Activated CD4-positive, alpha-beta T cell treated with anti-CD3 and anti-CD28 coated beads, Interleukin-10, Interleukin-2, amounts not matched to agents 100 ng/mL and 50 ng/mL, durations not matched to agents 16 hours and 8 hours (primary cell): ENCODE data around the gene OLFML2B.
"Not testable (repeated sequence)": the region's sequence is repeated elsewhere in the genome, so short reads cannot be mapped to it uniquely, and the experiment has no call there.

Source experiments
- DNase-seq: peaks from one replicate; pipeline ENCODE4 v3.0.0-alpha.2; 2020

Gene OLFML2B

GRCh38 chr1:162033428-162033827, 9.8 kb upstream of the OLFML2B start:
- DNase-seq: no peak

- DNase-seq: no peak
Observed at GRCh38 chr1:162030759-162031280, 7.2 kb upstream of the OLFML2B start.

- no peak for DNase-seq
Observed at GRCh38 chr1:162029157-162029556, 5.5 kb upstream of the OLFML2B start.

DNA sequence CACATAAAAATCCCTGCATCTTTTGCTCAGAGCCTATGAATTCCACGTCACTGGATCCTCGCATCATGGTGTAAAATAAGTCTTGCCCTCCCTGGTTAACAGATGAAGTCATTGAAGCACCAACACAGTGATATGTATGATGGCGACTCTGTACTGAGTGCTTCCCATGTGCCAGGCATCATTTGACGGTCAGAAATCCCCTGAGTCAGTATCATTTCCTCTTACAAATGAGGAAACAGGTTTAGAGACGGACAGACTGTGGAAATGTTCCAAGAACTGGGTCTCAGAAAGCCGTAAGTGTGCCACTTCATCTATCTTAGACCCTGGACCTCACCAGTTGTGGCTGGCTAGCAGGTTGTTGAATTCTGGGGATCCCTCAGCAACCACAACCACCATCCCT, 5.1 kb upstream of the OLFML2B start:
- no peak for DNase-seq

DNA sequence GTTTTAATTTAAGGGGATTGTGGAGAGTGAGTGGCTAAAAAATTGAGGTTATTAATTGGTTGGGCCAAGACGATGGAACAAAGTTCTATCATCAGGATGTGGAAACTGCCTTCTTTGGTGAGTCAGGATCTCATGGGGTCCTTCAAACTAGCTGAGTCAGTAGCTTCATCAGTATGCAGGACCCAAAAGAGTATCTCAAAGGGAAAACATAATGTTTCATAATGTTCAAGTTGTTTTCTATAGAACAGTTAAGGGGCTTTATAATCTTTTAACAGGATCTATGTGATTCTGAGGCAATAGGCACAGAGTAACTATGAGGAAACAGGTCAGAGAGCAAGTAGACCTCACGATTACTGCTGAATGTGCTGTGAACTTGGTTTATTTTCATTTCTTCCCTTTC, 3.2 kb upstream of the OLFML2B start:
- no peak for DNase-seq

GRCh38 chr1:162025541-162025940, 1.9 kb upstream of the OLFML2B start:
- DNase-seq: no peak

GRCh38 chr1:162023181-162023546, 505 bp downstream of the OLFML2B start:
- no peak for DNase-seq

DNA sequence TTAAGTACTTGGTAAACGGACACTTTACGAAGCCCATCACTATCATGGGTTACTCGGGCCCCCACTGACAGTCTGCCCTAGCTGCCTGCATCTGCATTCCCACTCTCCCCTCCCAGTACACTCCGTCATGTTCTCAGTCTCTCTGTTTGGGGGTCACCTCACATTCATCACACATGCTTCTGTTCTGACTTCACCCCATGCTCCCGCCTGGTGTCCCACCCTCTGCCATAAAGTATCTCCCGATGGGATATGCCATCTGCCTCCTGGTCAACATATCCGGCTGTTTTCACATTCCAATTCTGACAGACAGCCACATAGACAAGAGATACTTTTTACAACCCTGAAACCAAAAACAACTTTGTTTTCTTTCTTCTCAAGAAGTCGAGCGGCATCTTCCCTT, 1.0 kb downstream of the OLFML2B start:
- no peak for DNase-seq

GRCh38 chr1:162021124-162021523, 2.5 kb downstream of the OLFML2B start:
- DNase-seq: no peak

- DNase-seq: no peak
Observed at GRCh38 chr1:162020150-162020549, 3.5 kb downstream of the OLFML2B start.

- no peak for DNase-seq
Observed at GRCh38 chr1:162019446-162019845, 4.2 kb downstream of the OLFML2B start.

DNA sequence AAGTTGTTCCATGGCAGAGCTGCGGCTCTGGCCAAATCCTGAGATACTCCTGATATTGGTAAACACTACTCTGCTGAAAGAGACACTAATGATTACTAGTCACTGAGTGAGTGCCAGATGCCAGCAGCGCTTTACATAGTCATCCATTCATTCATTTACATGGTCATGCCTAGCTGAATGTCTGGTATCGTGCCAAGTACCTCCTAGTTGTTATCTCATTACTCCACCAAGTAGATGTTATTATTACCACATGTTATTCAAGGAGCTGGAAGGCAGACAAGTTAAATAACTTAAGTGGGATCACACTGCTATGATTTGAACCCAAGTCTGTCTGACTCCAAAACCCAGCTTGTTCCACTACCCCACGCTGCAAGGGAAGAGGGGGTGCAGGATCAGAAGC, 4.7 kb downstream of the OLFML2B start:
- DNase-seq: no peak

GRCh38 chr1:162018418-162018817, 5.3 kb downstream of the OLFML2B start:
- DNase-seq: no peak

GRCh38 chr1:162017791-162018190, 5.9 kb downstream of the OLFML2B start:
- not testable (repeated sequence) for DNase-seq

DNA sequence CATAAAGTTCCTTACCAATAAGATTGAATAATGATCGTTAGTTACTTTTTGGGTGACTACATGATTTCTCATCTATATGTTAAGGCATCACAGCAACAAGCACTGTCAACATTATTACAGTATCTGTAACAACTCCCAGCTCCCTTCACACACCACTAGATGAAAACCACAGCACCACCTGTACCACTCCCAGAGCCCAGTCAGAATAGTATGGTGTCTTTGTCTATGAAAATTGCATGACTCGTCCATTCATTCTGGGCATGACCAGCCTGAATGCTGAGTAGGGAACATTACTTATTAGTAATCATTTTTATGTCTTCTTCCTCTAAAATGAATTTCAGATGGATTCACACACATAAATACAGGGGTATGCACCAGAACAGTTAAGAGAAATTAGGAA, 7.0 kb downstream of the OLFML2B start:
- DNase-seq: peak; percentile 10

DNA sequence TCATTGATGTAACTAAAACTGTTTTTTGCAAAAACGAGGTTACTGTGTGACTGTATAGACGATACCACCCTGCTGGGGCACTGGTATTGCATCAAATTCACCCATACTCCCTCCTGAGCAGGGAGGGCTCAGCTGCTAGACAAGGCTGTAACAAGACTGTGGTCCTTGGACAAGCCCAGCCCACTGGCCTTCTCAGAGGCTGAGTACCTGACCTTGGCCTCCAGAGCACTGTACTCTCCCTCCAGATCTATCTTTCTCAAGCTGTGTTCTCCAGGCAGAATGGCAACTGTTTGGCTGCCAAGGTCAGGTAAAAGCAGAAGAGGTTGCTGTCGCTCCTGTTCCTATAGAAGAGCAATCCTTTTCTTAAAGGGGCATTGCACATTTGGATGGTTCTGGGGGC, 8.5 kb downstream of the OLFML2B start:
- DNase-seq: no peak

- no peak for DNase-seq
Observed at GRCh38 chr1:162014202-162014601, 9.5 kb downstream of the OLFML2B start.

DNA sequence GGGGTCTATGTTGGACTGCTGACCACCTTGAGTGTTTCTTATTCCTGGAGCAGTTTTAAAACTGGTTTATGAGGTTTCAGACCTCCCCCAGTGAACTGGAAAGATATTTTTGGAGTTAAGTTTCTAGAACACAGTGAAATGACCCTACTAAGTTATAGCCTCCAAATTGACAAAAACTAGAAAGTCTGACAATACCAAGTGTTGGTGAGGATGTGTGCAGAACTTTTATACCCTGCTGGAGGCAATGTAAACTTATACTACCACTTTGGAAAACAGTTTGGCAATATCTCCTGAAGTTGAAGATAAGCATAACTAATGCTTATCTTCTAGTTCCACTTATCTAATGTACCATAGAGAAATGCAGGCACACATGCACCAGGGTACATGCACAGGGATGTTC, 10.4 kb downstream of the OLFML2B start:
- no peak for DNase-seq

DNA sequence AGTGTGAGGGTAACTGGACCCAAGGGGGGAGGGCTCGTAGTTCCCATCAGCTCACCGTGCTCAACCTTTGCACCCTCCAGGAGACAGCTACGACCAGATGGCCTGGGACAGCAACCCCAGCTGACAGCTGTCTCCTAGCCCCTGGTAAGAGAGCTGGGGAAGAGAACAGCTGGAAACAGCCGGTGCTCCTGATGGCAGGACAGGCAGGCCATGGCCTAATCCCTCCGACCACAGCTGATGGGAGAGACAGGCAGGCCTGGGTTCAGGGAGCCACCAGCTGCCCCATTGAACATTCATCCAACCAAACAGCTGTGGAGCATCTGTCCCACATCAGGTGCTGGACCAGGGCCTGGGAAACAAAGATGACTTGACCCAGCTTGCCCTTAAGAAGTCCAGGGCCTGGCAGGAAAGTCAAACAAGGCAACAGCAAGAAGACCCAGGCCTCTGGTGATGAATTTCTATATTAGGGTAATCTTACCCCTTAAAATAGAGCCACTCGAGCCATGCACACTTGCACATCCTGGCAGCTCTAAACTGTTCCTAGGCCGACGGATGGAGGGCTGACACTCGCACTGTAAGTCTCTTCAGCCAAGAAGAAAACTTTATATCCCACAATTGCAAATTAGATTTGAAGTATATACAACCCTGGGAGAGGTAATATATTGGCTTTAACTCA, 12.2 kb downstream of the OLFML2B start:
- DNase-seq: no peak

GRCh38 chr1:162010175-162010506, 13.5 kb downstream of the OLFML2B start:
- DNase-seq: no peak

GRCh38 chr1:162009501-162010174, 14.0 kb downstream of the OLFML2B start:
- no peak for DNase-seq

DNA sequence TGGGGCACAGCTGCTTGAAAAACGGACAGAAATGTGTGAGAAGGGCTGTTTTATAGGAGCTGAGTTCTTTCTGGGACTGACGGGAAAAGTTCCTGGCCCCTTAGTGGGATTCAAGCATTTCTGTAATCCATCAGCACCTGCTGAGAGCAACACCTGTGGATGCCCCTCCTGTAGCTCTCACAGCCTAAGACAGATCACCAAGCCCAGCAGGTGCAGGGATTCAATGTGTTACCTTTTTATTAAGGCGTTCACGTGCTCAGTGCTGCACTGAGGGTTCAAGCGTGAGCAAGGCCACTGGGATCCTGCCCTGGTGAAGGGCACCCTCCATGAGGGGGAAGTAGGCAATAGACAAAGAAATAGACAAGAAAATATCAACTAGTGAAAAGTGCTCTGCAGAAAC, 14.9 kb downstream of the OLFML2B start:
- DNase-seq: no peak

DNA sequence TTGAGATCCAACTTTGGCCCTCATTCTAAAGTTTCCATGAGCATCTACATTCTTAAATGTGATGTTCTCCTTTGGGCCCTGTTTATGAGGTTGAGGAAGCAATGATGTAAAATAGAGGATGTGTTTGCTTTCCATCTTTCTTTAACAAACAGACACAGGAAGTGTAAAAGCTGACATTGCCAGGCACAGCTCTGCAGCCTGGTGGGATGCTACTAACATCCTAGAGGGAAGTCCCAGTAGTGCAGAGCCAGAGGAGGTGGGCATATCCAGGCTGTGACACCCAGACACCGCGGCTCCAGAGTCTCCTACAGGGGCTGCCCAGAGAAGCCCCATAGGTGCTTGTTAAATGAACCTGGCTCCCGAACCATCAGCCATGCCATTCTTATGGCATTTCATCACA, 16.2 kb downstream of the OLFML2B start:
- DNase-seq: no peak

GRCh38 chr1:162006081-162006480, 17.6 kb downstream of the OLFML2B start:
- no peak for DNase-seq

GRCh38 chr1:162004441-162004950, 19.2 kb downstream of the OLFML2B start:
- DNase-seq: no peak
